ENCODE data around the gene CFAP58. TPM values are rescaled to one million over a fixed set of nuclear protein-coding genes. Genes with fewer than 3 reads are reported as not detected.

Gene CFAP58
- total RNA-seq, 2 experiments from 2014 or later: 0.60 to 0.64 TPM

Other genes with a start within 250 kb of the CFAP58 start
- 10 to 100 TPM; 17.2 to 20.5 TPM for gene SFR1, start 231.7 kb upstream of the CFAP58 start, total RNA-seq
- under 1 TPM; 0.09 TPM for gene CFAP43, start 121.5 kb upstream of the CFAP58 start, total RNA-seq
- 100 to 1,000 TPM; 261 to 320 TPM for gene GSTO1, start 98.9 kb upstream of the CFAP58 start, total RNA-seq
- gene GSTO2, start 84.6 kb upstream of the CFAP58 start, total RNA-seq: 1 to 10 TPM; 2.1 to 2.8 TPM
- gene ITPRIP, start 15.4 kb upstream of the CFAP58 start, total RNA-seq: 10 to 100 TPM; 20.3 to 21.6 TPM

Data from activated CD4-positive, alpha-beta T cell treated with anti-CD3 and anti-CD28 coated beads for 36 hours (primary cell).